ENCODE results near the gene DRAM1.
A peak's percentile ranks its signal among the peaks of the same experiment; 100 is the strongest.

DRAM1 gene

DNA sequence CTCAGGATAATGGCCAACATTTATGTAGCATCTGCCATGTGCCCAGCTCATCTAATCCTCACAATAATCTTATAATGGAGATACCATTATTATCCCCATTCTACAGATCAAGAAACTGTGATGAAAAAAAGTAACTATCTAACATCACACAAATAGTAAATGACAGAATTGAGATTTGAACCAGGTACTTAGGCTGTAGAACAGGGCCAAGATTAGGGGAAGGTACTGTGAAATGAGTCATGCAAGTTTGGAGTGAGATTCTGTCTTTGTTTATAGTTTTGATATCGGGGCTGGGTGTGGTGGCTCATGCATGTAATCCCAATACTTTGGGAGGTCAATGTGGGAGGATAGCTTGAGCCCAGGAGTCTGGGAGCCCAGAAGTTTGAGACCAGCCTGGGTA, 45.4 kb upstream of the DRAM1 start:
- no peak for DNase-seq (ENCODE audit: low spot score)
- ATAC-seq (ENCODE audit: low read depth): no peak
- Histone ChIP-seq H3K36me3 (ENCODE audit: low read depth) (no peaks in the 10 kb centered on the region), H3K27me3 (ENCODE audit: insufficient read depth, poor library complexity, severe bottlenecking) (no peaks in the 10 kb centered on the region), H3K4me3 (ENCODE audit: severe bottlenecking) (no peak overlapping the region), H3K27ac (ENCODE audit: poor library complexity, severe bottlenecking) (no peak overlapping the region), H3K4me1 (ENCODE audit: insufficient read depth, poor library complexity, severe bottlenecking) (peaks cover 3% of the 10 kb centered on the region), H3K9me3 (ENCODE audit: severe bottlenecking) (no peaks in the 10 kb centered on the region)
- TF ChIP-seq, protein P1, sequence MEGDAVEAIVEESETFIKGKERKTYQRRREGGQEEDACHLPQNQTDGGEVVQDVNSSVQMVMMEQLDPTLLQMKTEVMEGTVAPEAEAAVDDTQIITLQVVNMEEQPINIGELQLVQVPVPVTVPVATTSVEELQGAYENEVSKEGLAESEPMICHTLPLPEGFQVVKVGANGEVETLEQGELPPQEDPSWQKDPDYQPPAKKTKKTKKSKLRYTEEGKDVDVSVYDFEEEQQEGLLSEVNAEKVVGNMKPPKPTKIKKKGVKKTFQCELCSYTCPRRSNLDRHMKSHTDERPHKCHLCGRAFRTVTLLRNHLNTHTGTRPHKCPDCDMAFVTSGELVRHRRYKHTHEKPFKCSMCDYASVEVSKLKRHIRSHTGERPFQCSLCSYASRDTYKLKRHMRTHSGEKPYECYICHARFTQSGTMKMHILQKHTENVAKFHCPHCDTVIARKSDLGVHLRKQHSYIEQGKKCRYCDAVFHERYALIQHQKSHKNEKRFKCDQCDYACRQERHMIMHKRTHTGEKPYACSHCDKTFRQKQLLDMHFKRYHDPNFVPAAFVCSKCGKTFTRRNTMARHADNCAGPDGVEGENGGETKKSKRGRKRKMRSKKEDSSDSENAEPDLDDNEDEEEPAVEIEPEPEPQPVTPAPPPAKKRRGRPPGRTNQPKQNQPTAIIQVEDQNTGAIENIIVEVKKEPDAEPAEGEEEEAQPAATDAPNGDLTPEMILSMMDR (IDR thresholded peaks at IDR 0.05; ENCODE audit: poor library complexity, severe bottlenecking): no peak

DNA sequence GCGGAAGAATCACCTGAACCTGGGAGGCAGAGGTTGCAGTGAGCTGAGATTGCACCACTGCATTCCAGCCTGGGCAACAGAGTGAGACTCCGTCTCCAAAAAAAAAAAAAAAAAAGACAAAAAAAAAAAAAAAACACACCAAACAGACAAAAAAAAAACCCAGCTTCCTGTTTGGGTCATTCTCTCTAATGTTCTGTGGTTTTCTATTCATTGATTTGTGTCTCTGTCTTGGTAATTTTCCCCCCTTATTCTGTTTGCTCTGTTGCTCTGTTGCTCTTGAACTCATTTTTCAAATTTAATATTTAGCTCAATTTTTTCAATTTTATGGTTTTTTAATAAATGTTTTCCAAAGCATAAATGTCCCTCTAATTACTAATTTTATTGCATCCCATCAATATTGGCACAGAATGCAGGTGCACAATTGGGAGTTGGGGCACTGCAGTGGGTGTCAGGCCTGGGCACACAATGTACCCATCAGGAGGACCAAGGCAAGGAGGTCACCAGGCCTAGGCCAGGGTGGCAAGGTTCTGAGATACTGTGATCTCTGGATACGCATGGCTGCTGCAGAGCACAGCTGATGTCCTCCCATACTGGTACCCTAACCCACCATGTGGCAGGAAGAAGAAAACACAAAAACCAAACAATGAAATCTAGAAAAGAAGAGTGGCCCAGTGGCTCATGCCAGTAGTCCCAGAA, 38.6 kb upstream of the DRAM1 start:
- H3K27me3 ChIP-seq (ENCODE audit: insufficient read depth, poor library complexity, severe bottlenecking): no peaks in the 10 kb centered on the region
- ATAC-seq (ENCODE audit: low read depth): no peak
- H3K4me3 ChIP-seq (ENCODE audit: severe bottlenecking): no peak overlapping the region
- H3K4me1 ChIP-seq (ENCODE audit: insufficient read depth, poor library complexity, severe bottlenecking): no peaks in the 10 kb centered on the region
- TF ChIP-seq, protein P1 (IDR thresholded peaks at IDR 0.05; ENCODE audit: poor library complexity, severe bottlenecking): no peak
- H3K9me3 ChIP-seq (ENCODE audit: severe bottlenecking): no peaks in the 10 kb centered on the region
- no peaks in the 10 kb centered on the region for H3K36me3 ChIP-seq (ENCODE audit: low read depth)
- no peak for DNase-seq (ENCODE audit: low spot score)
- H3K27ac ChIP-seq (ENCODE audit: poor library complexity, severe bottlenecking): no peak overlapping the region

DNA sequence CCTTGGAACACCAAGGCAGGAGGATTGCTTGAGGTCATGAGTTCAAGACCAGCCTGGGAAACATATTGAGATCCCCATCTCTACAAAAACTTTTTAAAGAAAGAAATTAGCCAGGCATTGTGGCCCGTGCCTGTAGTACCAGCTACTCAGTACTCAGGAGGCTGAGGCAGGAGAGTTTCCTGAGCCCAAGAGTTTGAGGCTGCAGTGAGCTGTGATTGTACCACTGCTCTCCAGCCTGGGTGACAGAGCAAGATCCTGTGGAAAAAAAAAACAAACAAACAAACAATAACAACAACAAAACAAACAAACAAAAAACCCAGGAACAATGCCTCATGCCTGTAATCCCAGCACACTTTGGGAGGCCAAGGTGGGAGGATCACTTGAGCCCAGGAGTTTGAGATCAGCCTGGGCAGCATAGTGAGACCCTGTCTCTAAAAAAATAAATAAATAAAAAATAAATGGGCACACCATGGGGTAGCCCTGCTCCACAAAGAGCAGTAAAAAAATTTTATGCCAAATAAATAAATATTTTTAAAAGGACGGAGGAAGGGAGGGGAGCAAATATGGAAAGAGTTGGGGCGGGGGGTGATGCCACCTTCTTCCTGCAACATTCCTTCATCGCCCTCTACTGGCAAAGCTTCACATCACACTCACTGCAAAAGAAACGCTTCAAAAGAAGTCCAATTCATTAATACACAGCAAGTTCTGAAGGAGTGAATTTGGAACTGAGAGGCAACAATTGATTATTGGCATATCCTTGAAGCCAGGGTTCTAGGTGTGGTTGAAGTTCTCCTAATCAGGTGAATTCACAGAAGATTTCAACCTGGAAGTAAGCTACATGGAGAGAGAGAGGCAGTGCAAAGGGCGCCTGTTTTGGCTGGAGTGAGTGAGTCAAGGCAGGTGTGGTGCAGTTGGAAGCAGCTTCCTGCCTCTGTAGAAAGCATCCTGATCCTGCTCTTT, 37.8 kb upstream of the DRAM1 start:
- Histone ChIP-seq H3K27me3 (ENCODE audit: insufficient read depth, poor library complexity, severe bottlenecking) (no peaks in the 10 kb centered on the region), H3K4me1 (ENCODE audit: insufficient read depth, poor library complexity, severe bottlenecking) (no peaks in the 10 kb centered on the region), H3K9me3 (ENCODE audit: severe bottlenecking) (no peaks in the 10 kb centered on the region), H3K4me3 (ENCODE audit: severe bottlenecking) (no peak overlapping the region), H3K36me3 (ENCODE audit: low read depth) (no peaks in the 10 kb centered on the region), H3K27ac (ENCODE audit: poor library complexity, severe bottlenecking) (no peak overlapping the region)
- TF ChIP-seq, protein P1 (IDR thresholded peaks at IDR 0.05; ENCODE audit: poor library complexity, severe bottlenecking): peak; percentile 94
- ATAC-seq (ENCODE audit: low read depth): peak; percentile 88
- no peak for DNase-seq (ENCODE audit: low spot score)

DNA sequence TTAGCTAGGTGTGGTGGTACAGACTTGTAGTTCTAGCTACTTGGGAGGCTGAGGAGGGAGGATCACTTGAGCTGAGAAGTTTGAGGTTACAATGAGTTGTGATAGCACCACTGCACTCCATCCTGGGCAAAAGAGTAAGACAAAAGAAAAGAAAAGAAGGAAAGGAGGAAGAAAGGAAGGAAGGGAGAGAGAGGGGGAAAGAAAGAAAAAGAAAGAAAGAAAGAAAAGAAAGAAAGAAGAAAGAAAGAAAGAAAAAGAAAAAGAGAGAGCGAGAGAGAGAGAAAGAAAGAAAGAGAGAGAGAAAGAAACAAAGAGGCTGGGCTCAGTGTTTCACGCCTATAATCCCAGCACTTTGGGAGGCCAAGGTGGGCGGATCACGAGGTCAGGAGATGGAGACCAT, 36.3 kb upstream of the DRAM1 start:
- H3K4me3 ChIP-seq (ENCODE audit: severe bottlenecking): no peak overlapping the region
- H3K36me3 ChIP-seq (ENCODE audit: low read depth): no peaks in the 10 kb centered on the region
- no peak for ATAC-seq (ENCODE audit: low read depth)
- DNase-seq (ENCODE audit: low spot score): no peak
- TF ChIP-seq, protein P1 (IDR thresholded peaks at IDR 0.05; ENCODE audit: poor library complexity, severe bottlenecking): no peak
- no peaks in the 10 kb centered on the region for H3K4me1 ChIP-seq (ENCODE audit: insufficient read depth, poor library complexity, severe bottlenecking)
- no peaks in the 10 kb centered on the region for H3K27me3 ChIP-seq (ENCODE audit: insufficient read depth, poor library complexity, severe bottlenecking)
- no peaks in the 10 kb centered on the region for H3K9me3 ChIP-seq (ENCODE audit: severe bottlenecking)
- no peak overlapping the region for H3K27ac ChIP-seq (ENCODE audit: poor library complexity, severe bottlenecking)

Data from RWPE2 (cell line).